Stomach (tissue), 4 donors: ENCODE data around the gene TGIF1.

Experiments used
- POLR2A ChIP-seq, 4 donors: fragments of 450-650 bp; IDR thresholded peaks; one replicate each; pipeline ENCODE4 v1.6.1; 2016; ENCODE audit warnings: antibody characterized with exemption in 4 of 4, control low read depth in 2 of 4, mild to moderate bottlenecking in 1 of 4, moderate library complexity in 1 of 4
- TF ChIP-seq, protein P1 (sequence below), 7 experiments: fragments of 450-650 bp in 4 of 7; fragments of 200-600 bp in 3 of 7; sonication (generic) in 3 of 7; IDR thresholded peaks; one replicate each; pipeline ENCODE4 v1.5.1; 2016 to 2019; ENCODE audit warnings: antibody characterized with exemption in 7 of 7, control low read depth in 2 of 7, mild to moderate bottlenecking in 1 of 7

DNA sequence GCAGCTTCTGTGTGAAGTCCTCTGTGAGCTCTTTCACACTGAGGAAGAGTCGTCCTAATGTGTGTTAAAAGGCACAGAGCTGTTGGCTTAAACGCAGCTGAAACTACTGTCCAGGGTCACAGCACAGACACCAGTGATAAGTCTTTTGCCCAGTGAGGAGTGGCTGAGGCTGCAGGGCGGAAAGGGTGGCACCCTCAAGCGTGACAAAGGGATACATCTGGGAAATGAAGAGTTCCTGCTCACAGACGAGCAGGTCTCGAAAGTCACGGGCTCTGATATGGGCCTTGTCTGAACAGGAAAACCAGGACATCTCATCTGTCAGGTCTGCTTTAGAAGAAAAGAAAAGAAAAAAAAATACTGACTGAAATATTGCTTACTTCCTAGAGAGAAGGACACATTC is 36.5 kb downstream of the TGIF1 start:
- TF ChIP-seq, protein P1, sequence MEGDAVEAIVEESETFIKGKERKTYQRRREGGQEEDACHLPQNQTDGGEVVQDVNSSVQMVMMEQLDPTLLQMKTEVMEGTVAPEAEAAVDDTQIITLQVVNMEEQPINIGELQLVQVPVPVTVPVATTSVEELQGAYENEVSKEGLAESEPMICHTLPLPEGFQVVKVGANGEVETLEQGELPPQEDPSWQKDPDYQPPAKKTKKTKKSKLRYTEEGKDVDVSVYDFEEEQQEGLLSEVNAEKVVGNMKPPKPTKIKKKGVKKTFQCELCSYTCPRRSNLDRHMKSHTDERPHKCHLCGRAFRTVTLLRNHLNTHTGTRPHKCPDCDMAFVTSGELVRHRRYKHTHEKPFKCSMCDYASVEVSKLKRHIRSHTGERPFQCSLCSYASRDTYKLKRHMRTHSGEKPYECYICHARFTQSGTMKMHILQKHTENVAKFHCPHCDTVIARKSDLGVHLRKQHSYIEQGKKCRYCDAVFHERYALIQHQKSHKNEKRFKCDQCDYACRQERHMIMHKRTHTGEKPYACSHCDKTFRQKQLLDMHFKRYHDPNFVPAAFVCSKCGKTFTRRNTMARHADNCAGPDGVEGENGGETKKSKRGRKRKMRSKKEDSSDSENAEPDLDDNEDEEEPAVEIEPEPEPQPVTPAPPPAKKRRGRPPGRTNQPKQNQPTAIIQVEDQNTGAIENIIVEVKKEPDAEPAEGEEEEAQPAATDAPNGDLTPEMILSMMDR (IDR thresholded peaks at IDR 0.05): no peak
- no peak for TF ChIP-seq POLR2A (IDR thresholded peaks at IDR 0.05)
